GM19452 (cell line): ENCODE results near the gene DHH.

Source experiments
- ATAC-seq: cut with Tn5 transposase; IDR thresholded peaks from one replicate; pipeline ENCODE4 v1.9.1; 2021; ENCODE audit not compliant: unreplicated experiment

DHH gene

DNA sequence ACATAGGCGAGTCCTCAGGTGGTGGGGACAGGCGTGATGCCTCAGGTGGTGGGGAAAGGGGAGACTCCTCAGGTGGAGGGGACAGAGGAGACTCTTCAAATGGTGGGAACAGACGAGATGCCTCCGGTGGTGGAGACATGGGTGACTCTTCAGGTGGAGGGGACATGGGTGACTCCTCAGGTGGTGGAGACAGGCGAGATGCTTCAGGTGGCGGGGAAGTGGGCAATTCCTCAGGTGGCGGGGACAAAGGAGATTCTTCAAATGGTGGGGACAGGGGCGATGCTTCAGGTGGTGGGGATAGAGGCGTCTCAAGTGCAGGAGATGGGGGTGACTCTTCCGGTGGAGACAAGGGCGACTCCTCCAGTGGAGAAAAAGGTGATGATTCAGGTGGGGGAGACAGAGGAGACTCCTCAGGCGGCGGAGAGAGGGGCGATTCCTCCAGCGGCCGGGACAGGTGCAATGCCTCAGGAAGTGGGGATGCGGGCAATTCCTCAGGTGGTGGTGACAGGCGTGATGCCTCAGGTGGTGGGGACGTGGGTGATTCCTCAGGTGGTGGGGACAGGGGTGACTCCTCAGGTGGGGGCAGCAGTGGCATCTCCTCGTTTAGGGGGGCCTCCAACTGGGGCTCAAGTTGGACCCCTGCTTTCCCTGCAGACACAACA, 42.7 kb downstream of the DHH start:
- ATAC-seq: no peak

GRCh38 chr12:49051373-49051764, 43.2 kb downstream of the DHH start:
- no peak for ATAC-seq

DNA sequence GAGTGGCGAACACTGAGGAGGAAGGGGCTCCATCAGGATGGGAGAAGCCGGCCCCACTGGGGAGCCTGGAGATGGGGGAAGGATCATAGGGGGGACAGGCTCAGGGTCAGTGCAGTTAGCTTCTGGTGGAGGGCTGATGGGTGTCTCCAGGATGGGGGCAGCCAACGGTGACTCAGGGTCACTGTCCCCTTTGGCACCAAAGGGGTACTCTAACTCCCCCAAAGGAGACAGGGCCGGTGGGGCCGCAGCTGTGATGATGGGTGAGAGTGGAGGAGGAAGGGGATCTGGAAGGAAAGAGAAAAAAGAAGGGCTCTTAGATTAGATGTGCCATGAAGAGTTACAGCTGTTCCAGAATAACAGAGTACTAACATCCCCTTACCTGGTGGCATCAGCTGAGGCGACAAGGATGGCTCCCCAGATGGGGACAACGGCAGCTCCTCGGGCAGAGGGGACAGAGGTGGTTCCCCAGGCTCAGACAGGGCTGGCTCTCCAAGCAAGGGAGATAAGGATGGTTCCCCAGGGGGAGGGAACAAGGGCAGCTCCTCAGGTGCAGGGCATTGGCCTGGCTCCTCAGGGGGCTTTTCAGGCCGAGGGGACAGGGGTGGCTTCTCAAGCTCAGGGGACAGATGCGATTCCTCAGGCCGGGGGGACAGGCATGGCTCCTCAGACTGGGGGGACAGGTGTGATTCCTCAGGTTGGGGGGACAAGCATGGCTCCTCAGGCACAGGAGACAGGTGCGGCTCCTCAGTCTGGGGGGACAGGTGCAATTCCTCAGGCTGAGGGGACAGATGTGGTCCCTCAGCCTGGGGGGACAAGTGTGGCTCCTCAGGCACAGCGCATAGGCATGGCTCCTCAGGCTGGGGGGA, 43.9 kb downstream of the DHH start:
- ATAC-seq: no peak

GRCh38 chr12:49049566-49050224, 44.9 kb downstream of the DHH start:
- ATAC-seq: no peak

- ATAC-seq: no peak
These were observed 45.6 kb downstream of the DHH start for GRCh38 chr12:49048953-49049352.

- no peak for ATAC-seq
These were observed 48.3 kb downstream of the DHH start for GRCh38 chr12:49046129-49046895.

DNA sequence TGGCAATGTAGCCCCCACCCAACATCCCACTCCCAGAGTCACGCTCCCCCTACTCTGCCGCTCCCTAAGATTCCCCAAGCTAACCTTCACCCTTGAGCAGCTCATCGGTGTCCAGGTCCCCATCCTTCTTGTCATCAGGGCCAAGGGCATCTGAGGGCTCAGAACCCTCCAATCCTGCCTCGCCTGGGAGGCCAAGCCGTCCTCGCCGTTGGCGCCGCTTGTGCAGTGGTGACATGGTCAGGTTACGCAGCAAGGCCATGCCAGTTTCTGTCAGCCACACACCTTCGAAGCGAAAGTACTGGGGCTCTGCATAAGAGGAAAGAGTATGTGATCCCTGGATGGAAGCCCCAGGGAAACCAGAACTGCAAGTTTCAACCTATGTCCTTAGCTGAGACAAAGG, 49.9 kb downstream of the DHH start:
- ATAC-seq: no peak

GRCh38 chr12:49043856-49044258, 50.7 kb downstream of the DHH start:
- no peak for ATAC-seq

DNA sequence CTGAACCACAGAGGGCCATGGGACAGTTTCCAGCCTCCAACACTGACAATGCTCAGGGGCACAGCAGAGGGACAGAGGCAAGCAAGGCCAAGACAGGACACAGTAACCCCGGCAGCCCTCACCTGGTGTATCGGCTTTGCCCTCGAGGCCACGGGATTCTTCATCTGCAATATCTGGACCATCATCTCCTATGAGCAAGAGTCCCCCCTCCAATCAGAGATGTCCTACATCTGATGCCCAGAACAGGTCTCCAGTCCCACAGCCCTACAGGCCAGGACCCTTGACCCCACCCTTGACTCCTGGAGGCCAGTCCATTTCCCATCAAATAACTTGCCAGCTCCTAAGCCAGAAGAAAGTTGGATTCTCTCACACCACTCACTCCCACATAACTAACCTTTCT, 51.4 kb downstream of the DHH start:
- no peak for ATAC-seq

- ATAC-seq: no peak
These were observed 52.6 kb downstream of the DHH start for GRCh38 chr12:49041881-49042484.

DNA sequence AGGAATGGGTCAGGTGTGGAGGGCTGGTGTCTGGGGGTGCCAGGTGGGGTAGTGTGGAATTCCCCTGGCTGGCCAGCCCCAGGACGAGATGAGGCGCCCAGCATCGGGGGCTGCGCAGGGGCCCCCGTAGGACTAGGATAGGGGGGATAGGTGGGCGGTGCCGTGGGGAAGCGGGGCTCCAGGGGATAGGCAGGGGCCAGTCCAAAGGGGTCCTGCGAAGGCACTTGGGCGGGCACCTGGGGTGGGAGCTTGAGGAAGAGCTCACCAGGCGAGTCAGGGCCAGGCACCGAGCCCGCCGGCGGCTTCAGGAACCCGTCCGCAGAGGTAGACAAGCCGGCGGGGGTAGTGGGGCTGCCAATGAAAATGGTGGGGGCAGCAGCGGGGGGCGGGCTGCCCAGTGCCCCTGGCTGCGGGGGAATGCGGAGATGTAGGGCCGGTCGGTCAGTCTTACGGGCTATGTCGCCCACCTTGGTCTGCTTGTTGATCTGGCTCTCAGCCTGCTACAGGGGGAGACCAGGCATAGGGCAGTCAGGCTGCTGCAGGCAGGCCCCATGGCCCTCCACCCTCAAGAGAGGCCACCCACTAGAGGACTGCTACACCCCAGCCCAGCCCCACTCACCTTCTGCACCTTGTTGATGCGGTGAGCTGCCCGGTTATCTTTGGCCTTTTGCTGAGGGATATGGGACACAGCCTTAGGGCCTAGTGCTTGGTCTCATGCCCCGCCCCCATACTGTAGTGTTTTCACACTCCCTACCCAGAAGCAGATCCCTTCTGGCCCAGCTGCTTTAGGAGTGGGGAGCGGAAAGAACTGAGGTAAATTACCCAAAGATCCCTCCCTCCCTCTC, 53.3 kb downstream of the DHH start:
- no peak for ATAC-seq

DNA sequence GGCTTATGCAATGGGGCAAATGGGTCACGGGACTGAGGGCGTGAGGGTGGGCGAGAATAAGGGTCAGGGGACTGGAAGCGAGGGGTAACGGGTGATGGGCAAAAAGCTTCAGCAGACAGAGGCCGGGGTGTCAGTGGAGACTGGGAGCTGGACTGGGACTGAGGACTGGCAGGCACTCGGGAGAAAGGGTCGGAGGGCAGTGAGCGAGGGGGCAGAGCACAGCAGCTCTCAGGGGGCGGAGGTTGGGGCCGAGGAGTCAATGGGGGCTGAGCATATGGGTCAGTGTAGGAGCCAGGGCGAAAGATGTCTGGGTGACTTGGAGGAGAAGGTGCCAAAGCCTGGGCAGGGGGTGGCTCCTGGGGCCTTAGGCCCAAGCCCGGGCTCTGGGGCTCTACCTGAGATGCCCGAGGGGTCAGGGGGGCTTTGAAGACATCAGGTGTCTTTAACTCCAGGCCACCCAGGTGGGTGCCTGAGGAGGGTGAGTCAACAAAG, 54.2 kb downstream of the DHH start:
- ATAC-seq: no peak

DNA sequence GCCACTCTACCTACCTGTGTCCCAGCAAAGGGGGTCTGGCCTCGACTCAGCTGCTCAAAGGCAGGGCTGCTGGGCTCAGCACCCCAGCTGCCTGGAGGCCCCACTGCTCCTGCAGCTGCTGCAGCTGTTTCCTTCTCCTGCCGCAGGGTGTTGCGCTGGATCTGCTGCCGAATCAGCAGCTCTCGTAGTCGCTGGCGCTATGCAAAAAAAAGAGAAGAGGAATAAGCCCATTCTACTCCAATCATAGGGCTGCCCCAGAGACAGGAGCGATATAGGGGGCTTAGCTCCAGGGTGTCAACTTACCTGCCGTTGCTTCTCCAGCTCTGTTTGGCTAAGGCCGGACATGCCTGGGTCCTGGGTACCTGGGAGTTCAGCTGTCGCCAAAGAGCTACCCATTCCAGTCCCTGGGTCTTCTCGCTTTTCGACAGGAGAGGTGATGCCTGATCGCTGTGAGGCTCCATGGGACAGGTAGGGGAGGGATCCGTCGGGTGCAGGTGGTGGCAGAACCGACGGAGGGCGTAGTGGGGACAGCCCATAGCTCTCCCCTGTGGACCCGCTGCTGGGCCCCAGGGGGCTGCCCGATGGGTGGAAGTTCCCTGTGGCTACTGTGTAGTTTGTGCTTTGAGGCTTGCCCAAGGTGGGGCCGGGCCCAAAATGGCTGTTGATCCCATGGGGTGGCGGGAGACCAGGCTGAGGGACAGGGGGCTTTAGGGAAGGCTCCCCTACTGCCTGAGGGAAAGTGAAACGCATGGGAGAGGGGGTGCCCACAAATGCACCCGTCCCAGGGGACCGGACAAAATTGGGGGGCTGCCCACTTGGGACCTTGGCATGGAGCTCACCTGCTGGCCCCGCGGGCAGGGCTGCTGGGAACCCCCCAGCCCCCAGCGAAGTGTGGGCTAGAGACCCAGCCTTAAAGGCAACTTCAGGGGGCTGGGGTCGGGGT, 54.9 kb downstream of the DHH start:
- ATAC-seq: no peak

DNA sequence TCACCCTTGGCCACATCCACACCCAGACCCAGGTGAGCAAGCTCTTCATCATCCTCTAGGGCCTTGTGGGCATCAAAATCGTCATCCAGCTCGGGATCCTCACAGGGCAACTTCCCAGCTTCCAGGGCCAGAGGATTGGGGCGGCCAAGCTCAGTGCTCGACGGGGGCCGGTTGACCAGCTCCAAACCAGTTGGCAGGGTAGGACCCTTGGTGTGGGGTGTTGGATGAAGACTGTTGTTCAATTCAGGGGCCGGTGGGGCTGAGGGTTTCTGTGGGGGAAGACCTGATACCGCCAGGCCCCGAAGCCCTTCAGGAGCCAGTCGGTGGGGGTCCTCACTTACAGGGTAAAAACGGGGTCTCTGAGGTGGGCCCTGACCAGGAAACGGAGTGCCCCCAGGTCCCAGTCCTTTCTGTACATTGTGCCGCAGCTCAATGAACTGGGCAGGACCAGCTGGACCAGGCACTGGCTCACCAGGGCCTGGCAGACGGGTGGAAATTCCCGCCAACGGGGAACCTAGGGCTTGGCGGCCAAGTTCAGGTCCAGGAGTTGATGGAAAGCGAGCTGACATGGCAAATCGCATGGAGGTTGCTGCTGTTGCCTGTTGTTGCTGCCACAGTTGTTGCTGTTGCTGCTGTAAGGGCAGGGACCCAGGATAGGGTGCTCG, 56.2 kb downstream of the DHH start:
- no peak for ATAC-seq

DNA sequence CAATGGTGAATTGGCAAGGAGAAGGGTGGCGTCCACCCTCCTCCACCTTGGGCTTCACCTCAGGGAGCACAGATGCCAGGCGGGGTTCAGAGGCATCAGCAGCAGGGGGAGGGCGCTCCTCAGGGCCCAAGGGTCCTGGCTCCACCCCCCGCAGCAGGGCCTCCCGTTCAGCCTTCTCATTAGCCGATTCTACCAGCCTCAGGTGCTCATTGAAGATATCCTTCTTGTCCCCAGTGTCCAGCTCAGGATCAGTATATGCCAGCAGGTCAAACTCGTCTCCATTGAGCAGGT, 56.7 kb downstream of the DHH start:
- ATAC-seq: no peak

- no peak for ATAC-seq
These were observed 57.3 kb downstream of the DHH start for GRCh38 chr12:49037111-49037946.
